HepG2 (cell line): ENCODE data around the gene GTF3A. TPM values are rescaled to one million over a fixed set of nuclear protein-coding genes. Genes with fewer than 3 reads are reported as not detected.
A peak's percentile ranks its signal among the peaks of the same experiment; 100 is the strongest.

Experiments used
- FLYWCH1 ChIP-seq: sonication (generic); formaldehyde crosslinking; IDR thresholded peaks from 2 replicates; pipeline ENCODE4 v1.8.1; 2023; ENCODE audit warnings: mild to moderate bottlenecking, missing genetic modification reagents
- FOSL1 ChIP-seq: sonication (generic); formaldehyde crosslinking; IDR thresholded peaks from 2 replicates; pipeline ENCODE4 v1.9.0; 2021; ENCODE audit warnings: missing genetic modification reagents, borderline replicate concordance
- HMG20B ChIP-seq: conservative IDR thresholded peaks from 2 replicates; pipeline ENCODE4 v1.6.1; 2016; ENCODE audit warnings: missing genetic modification reagents, missing compliant biosample characterization
- IKZF4 ChIP-seq: sonication (generic); formaldehyde crosslinking; IDR thresholded peaks from 2 replicates; pipeline ENCODE4 v1.5.1; 2020; ENCODE audit warnings: borderline replicate concordance, mild to moderate bottlenecking, low read depth, missing genetic modification reagents; ENCODE audit errors: not compliant biosample characterization
- KDM6A ChIP-seq: IDR thresholded peaks from 2 replicates; pipeline ENCODE4 v1.6.1; 2016; ENCODE audit warnings: low read depth
- MTF2 ChIP-seq: sonication (generic); formaldehyde crosslinking; IDR thresholded peaks from 2 replicates; pipeline ENCODE4 v1.5.0; 2020; ENCODE audit warnings: missing genetic modification reagents, borderline replicate concordance
- ZBTB7B ChIP-seq: sonication (generic); formaldehyde crosslinking; IDR thresholded peaks from 2 replicates; pipeline ENCODE4 v1.4.0; 2020; ENCODE audit warnings: missing genetic modification reagents
- ZFP36L1 ChIP-seq: sonication (generic); formaldehyde crosslinking; IDR thresholded peaks from 2 replicates; pipeline ENCODE4 v1.8.0; 2022; ENCODE audit warnings: mild to moderate bottlenecking, missing genetic modification reagents, moderate library complexity
- ZNF224 ChIP-seq: sonication (generic); formaldehyde crosslinking; IDR thresholded peaks from 2 replicates; pipeline ENCODE4 v1.5.0; 2020; ENCODE audit warnings: mild to moderate bottlenecking, missing genetic modification reagents
- ZNF256 ChIP-seq: sonication (generic); formaldehyde crosslinking; conservative IDR thresholded peaks from 2 replicates; pipeline ENCODE4 v1.4.0; 2020; ENCODE audit warnings: missing genetic modification reagents
- ZNF674 ChIP-seq: sonication (generic); formaldehyde crosslinking; IDR thresholded peaks from 2 replicates; pipeline ENCODE4 v1.5.0; 2020; ENCODE audit warnings: low read depth, mild to moderate bottlenecking, missing genetic modification reagents
- ZNF703 ChIP-seq: sonication (generic); formaldehyde crosslinking; IDR thresholded peaks from 2 replicates; pipeline ENCODE4 v1.5.1; 2020; ENCODE audit warnings: missing genetic modification reagents, mild to moderate bottlenecking, moderate library complexity, borderline replicate concordance
- ZNF879 ChIP-seq: sonication (generic); formaldehyde crosslinking; IDR thresholded peaks from 2 replicates; pipeline ENCODE4 v1.8.1; 2023; ENCODE audit warnings: missing genetic modification reagents
- polyA plus RNA-seq, 8 experiments: library from polyadenylated mRNA; depleted of rRNA in 3 of 8; stranded (reverse) in 7 of 8; unstranded in 1 of 8; fragments of >200 nt; fragmentation: Illumina TruSeq in 4 of 8; extraction: Trizol in 4 of 8; gene quantifications; 2 replicates each; pipeline versions ENCODE4 v1.2.1 to v1.2.3, GENCODE V29; 2011 to 2016; ENCODE audit warnings: low read depth in 4 of 8, missing spikeins in 1 of 8, mixed read lengths in 1 of 8; ENCODE audit not compliant: insufficient read depth in 1 of 8
- total RNA-seq, 5 experiments: library from RNA; depleted of rRNA; stranded (reverse); fragments of >200 nt; fragmentation: Illumina TruSeq; extraction: Trizol; gene quantifications; 2 replicates each; pipeline ENCODE4 v1.2.3, GENCODE V29; 2016; ENCODE audit warnings: low read depth in 1 of 5
- TF ChIP-seq, protein P1 (sequence below): sonication (generic); formaldehyde crosslinking; IDR thresholded peaks from 2 replicates; pipeline ENCODE4 v1.4.0; 2020; ENCODE audit warnings: mild to moderate bottlenecking, missing genetic modification reagents, borderline replicate concordance
- TF ChIP-seq, protein P2 (sequence below): sonication (generic); formaldehyde crosslinking; IDR thresholded peaks from 2 replicates; pipeline ENCODE4 v1.5.0; 2020; ENCODE audit warnings: mild to moderate bottlenecking, missing genetic modification reagents, moderate library complexity
- TF ChIP-seq, protein P3 (sequence below): sonication (generic); formaldehyde crosslinking; IDR thresholded peaks from 2 replicates; pipeline ENCODE4 v1.4.0; 2020; ENCODE audit warnings: missing genetic modification reagents, mild to moderate bottlenecking, borderline replicate concordance
- TF ChIP-seq, protein P4 (sequence below): IDR thresholded peaks from 2 replicates; pipeline ENCODE4 v1.6.1; 2016; ENCODE audit warnings: mild to moderate bottlenecking
- TF ChIP-seq, protein P5 (sequence below): sonication (generic); formaldehyde crosslinking; IDR thresholded peaks from 2 replicates; pipeline ENCODE4 v1.4.0; 2020; ENCODE audit warnings: missing genetic modification reagents

Gene GTF3A
- total and polyA plus RNA-seq, 2 of the 13 experiments (the other 11 are each of a cell fraction or from before 2014, with no cell fraction given), result 42.1 to 176 TPM

DNA sequence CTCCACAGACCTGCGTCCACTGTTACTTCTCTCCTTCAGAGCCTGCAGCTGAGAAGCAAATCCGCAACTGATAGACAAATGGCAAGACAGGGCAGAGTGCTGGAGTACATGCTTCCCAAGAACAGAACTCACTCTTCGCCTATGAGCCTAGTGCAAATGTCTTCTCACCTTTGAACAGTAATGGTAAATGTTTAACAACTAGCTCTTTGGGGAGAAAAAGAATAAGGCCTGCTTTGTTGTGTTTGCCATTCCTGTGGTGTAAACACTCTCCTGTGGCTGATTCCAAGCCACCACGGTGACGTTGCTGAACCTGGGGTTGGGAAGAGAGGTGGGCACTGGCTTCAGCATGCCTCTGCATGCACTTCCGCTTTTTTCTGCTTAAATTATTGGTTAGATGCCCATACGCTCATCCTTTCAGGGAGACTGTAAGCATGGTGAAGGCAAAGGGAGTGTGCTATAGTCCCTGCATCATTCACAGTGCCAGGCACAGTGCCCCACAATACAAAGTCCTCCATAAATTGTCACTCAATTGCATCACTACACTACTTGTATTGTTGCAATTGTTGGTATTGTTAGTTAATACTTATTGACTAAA, 28.1 kb upstream of the GTF3A start (continued):
- TF ChIP-seq, protein P1, sequence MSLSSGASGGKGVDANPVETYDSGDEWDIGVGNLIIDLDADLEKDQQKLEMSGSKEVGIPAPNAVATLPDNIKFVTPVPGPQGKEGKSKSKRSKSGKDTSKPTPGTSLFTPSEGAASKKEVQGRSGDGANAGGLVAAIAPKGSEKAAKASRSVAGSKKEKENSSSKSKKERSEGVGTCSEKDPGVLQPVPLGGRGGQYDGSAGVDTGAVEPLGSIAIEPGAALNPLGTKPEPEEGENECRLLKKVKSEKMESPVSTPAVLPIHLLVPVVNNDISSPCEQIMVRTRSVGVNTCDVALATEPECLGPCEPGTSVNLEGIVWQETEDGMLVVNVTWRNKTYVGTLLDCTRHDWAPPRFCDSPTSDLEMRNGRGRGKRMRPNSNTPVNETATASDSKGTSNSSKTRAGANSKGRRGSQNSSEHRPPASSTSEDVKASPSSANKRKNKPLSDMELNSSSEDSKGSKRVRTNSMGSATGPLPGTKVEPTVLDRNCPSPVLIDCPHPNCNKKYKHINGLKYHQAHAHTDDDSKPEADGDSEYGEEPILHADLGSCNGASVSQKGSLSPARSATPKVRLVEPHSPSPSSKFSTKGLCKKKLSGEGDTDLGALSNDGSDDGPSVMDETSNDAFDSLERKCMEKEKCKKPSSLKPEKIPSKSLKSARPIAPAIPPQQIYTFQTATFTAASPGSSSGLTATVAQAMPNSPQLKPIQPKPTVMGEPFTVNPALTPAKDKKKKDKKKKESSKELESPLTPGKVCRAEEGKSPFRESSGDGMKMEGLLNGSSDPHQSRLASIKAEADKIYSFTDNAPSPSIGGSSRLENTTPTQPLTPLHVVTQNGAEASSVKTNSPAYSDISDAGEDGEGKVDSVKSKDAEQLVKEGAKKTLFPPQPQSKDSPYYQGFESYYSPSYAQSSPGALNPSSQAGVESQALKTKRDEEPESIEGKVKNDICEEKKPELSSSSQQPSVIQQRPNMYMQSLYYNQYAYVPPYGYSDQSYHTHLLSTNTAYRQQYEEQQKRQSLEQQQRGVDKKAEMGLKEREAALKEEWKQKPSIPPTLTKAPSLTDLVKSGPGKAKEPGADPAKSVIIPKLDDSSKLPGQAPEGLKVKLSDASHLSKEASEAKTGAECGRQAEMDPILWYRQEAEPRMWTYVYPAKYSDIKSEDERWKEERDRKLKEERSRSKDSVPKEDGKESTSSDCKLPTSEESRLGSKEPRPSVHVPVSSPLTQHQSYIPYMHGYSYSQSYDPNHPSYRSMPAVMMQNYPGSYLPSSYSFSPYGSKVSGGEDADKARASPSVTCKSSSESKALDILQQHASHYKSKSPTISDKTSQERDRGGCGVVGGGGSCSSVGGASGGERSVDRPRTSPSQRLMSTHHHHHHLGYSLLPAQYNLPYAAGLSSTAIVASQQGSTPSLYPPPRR (CRISPR knock-in tag), result peak; percentile 68; the same call in 1 of the 2 replicates
- no peak for TF ChIP-seq MTF2 (CRISPR knock-in tag)
- TF ChIP-seq, protein P2, sequence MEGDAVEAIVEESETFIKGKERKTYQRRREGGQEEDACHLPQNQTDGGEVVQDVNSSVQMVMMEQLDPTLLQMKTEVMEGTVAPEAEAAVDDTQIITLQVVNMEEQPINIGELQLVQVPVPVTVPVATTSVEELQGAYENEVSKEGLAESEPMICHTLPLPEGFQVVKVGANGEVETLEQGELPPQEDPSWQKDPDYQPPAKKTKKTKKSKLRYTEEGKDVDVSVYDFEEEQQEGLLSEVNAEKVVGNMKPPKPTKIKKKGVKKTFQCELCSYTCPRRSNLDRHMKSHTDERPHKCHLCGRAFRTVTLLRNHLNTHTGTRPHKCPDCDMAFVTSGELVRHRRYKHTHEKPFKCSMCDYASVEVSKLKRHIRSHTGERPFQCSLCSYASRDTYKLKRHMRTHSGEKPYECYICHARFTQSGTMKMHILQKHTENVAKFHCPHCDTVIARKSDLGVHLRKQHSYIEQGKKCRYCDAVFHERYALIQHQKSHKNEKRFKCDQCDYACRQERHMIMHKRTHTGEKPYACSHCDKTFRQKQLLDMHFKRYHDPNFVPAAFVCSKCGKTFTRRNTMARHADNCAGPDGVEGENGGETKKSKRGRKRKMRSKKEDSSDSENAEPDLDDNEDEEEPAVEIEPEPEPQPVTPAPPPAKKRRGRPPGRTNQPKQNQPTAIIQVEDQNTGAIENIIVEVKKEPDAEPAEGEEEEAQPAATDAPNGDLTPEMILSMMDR (CRISPR knock-in tag), result peak; percentile 21; the same call in 1 of the 2 replicates
- TF ChIP-seq ZBTB7B, result peak; percentile 66; the same call in 1 of the 2 replicates
- no peak for TF ChIP-seq ZNF256 (CRISPR knock-in tag)
- no peak for TF ChIP-seq IKZF4
- TF ChIP-seq FOSL1 (CRISPR knock-in tag), result no peak
- TF ChIP-seq ZNF703, result no peak
- TF ChIP-seq, protein P3, sequence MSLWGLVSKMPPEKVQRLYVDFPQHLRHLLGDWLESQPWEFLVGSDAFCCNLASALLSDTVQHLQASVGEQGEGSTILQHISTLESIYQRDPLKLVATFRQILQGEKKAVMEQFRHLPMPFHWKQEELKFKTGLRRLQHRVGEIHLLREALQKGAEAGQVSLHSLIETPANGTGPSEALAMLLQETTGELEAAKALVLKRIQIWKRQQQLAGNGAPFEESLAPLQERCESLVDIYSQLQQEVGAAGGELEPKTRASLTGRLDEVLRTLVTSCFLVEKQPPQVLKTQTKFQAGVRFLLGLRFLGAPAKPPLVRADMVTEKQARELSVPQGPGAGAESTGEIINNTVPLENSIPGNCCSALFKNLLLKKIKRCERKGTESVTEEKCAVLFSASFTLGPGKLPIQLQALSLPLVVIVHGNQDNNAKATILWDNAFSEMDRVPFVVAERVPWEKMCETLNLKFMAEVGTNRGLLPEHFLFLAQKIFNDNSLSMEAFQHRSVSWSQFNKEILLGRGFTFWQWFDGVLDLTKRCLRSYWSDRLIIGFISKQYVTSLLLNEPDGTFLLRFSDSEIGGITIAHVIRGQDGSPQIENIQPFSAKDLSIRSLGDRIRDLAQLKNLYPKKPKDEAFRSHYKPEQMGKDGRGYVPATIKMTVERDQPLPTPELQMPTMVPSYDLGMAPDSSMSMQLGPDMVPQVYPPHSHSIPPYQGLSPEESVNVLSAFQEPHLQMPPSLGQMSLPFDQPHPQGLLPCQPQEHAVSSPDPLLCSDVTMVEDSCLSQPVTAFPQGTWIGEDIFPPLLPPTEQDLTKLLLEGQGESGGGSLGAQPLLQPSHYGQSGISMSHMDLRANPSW (CRISPR knock-in tag), result no peak
- no peak for TF ChIP-seq HMG20B (CRISPR knock-in tag)
- TF ChIP-seq, protein P4, sequence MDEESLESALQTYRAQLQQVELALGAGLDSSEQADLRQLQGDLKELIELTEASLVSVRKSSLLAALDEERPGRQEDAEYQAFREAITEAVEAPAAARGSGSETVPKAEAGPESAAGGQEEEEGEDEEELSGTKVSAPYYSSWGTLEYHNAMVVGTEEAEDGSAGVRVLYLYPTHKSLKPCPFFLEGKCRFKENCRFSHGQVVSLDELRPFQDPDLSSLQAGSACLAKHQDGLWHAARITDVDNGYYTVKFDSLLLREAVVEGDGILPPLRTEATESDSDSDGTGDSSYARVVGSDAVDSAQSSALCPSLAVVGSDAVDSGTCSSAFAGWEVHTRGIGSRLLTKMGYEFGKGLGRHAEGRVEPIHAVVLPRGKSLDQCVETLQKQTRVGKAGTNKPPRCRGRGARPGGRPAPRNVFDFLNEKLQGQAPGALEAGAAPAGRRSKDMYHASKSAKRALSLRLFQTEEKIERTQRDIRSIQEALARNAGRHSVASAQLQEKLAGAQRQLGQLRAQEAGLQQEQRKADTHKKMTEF (CRISPR knock-in tag), result peak; percentile 55; the same call in 1 of the 2 replicates
- no peak for TF ChIP-seq ZNF224 (CRISPR knock-in tag)
- TF ChIP-seq, protein P5, sequence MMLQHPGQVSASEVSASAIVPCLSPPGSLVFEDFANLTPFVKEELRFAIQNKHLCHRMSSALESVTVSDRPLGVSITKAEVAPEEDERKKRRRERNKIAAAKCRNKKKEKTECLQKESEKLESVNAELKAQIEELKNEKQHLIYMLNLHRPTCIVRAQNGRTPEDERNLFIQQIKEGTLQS (CRISPR knock-in tag), result 0 out of 2 replicates have a peak, but pooled peaks have one; percentile 31
- TF ChIP-seq KDM6A (CRISPR knock-in tag), result peak; percentile 76
- TF ChIP-seq ZFP36L1 (CRISPR knock-in tag), result no peak
- no peak for TF ChIP-seq ZNF674 (CRISPR knock-in tag)
- peak; percentile 84; the same call in 1 of the 2 replicates for TF ChIP-seq ZNF879 (CRISPR knock-in tag)
- TF ChIP-seq FLYWCH1, result no peak
